Heart right ventricle (tissue), 16 donors: ENCODE results near the gene NID1. TPM values are rescaled to one million over a fixed set of nuclear protein-coding genes. Genes with fewer than 3 reads are reported as not detected.

Source experiments
- ATAC-seq, 8 donors: fragments of 200-7000 bp; cut with Tn5 transposase; one replicate each; pipeline ENCODE4 v1.9.1; 2020; ENCODE audit warnings: mild to moderate bottlenecking in 8 of 8, moderate library complexity in 8 of 8, moderate number of reproducible peaks in 1 of 8
- DNase-seq, 2 donors: peaks; one replicate each; pipeline ENCODE4 v3.0.0-alpha.2; 2020
- H3K27ac ChIP-seq, 10 donors: fragments of 200-600 bp; sonication (generic) in 2 of 10; one replicate each; pipeline versions ENCODE4 v1.5.0 to v1.8.0; 2020 to 2022; ENCODE audit warnings: mild to moderate bottlenecking in 3 of 10
- H3K27me3 ChIP-seq, 7 donors: fragments of 200-600 bp; one replicate each; pipeline ENCODE4 v1.8.0; 2021 to 2022; ENCODE audit warnings: mild to moderate bottlenecking in 2 of 7
- H3K36me3 ChIP-seq, 9 donors: fragments of 200-600 bp; sonication (generic) in 1 of 9; one replicate each; pipeline versions ENCODE4 v1.5.0 to v1.8.0; 2020 to 2022; ENCODE audit warnings: mild to moderate bottlenecking in 2 of 9
- H3K4me1 ChIP-seq, 9 donors: fragments of 200-600 bp; sonication (generic) in 1 of 9; one replicate each; pipeline versions ENCODE4 v1.5.0 to v1.8.0; 2020 to 2022; ENCODE audit warnings: mild to moderate bottlenecking in 4 of 9
- H3K4me3 ChIP-seq, 10 donors: fragments of 200-600 bp; sonication (generic) in 2 of 10; one replicate each; pipeline versions ENCODE4 v1.5.0 to v1.8.0; 2020 to 2022; ENCODE audit warnings: mild to moderate bottlenecking in 7 of 10, moderate library complexity in 2 of 10
- H3K9me3 ChIP-seq, 11 donors: fragments of 200-600 bp in 10 of 11; sonication (generic) in 2 of 11; one replicate each; pipeline versions ENCODE4 v1.5.0 to v1.8.0; 2013 to 2022; ENCODE audit warnings: mild to moderate bottlenecking in 2 of 11, control low read depth in 1 of 11, moderate library complexity in 1 of 11
- CTCF ChIP-seq, 9 donors: fragments of 200-600 bp; sonication (generic) in 2 of 9; IDR thresholded peaks; one replicate each; pipeline versions ENCODE4 v1.5.0 to v1.8.0; 2021 to 2022; ENCODE audit warnings: antibody characterized with exemption in 9 of 9, mild to moderate bottlenecking in 5 of 9, moderate library complexity in 1 of 9
- WGBS, 2 donors: extraction: QIAGEN DNeasy Blood & Tissue Kit; methylation state at CpG; one replicate each; pipeline ENCODE4 v1.1.7; 2013; ENCODE audit warnings: inconsistent platforms in 1 of 2; 5-methylcytosine and 5-hydroxymethylcytosine counted together
- intact Hi-C, 10 donors: fragments of 100-400 bp; cut with DNase I; formaldehyde crosslinking; loops; one replicate each; pipeline versions ENCODE4 v1.11.1 to v1.14.2; 2022
- long read RNA-seq, 3 donors: library from polyadenylated mRNA; unstranded; transcript quantifications; one replicate each; pipeline ENCODE4 v2.0.0, GENCODE V29; 2020 to 2021
- polyA plus RNA-seq, 2 donors: library from polyadenylated mRNA; stranded (reverse); fragments of 200-250 nt; gene quantifications; one replicate each; pipeline ENCODE4 v1.2.3, GENCODE V29; 2013
- total RNA-seq, 10 donors: library from RNA; stranded (reverse); fragmentation: NEBNext Ultra II Directional in 3 of 10; extraction: Animal tissue kit (Norgen Biotek cat#: 25700) in 3 of 10; gene quantifications; one replicate each; pipeline versions ENCODE4 v1.2.1 to v1.2.4, GENCODE V29; 2021 to 2023
- donor health status: Arrhythmogenic right ventricular cardiomyopathy.
- donor health status: ischemic (EF 13 %, LVEDD 7.1; RV severe dilation, severe dysfunction).
- donor health status: healthy with polysubstance abuse.
- donor health status: DM: no; HTN: yes; CAD: no.
- donor health status: DM: no; HTN: no; CAD: no.
- donor health status: ischemic (EF 25% LVEDD 6.9; RV normal size, moderate dysfunction).
- donor health status: ischemic (EF 25% LVEDD 5.7; RV mildly dilated, moderate dysfunction).
- donor health status: healthy.
- donor health status: DM: yes; HTN: yes; CAD: no.
- donor health status: Ischemic cardiomyopathy.
- donor health status: ischemic (EF 35%, LVEDD 5.7; RV mildly dilated, moderate dysfunction).
- donor health status: nonischemic (EF 11% LVEDD 7.7; RV severe dilation, severe dysfunction).
- donor health status: DM: yes; HTN: yes; CAD: no.
- donor health status: PGD.
- donor health status: ischemic (EF 29% LVEDD 5.4; RV normal size, mild dysfunction).
- donor health status: nonischemic (EF 23%, LVEDD 6.1; RV moderate dilation, normal function).

Gene NID1
- 100 to 1,000 TPM in 1 of 10 donors, 10 to 100 TPM in 9; 33.5 to 120 (median 44.4) TPM for total RNA-seq
- 10 to 100 TPM; 30.2 to 68.9 TPM for polyA plus RNA-seq
- long read RNA-seq, donor 1, full-length matches to known transcripts: 1 of 14 reads
- long read RNA-seq, donor 1, partial matches to known transcripts: 4 of 14 reads
- long read RNA-seq, donor 1, other reads (novel, unspliced or antisense): 9 of 14 reads
- long read RNA-seq, donor 2, partial matches to known transcripts: 2 of 14 reads
- long read RNA-seq, donor 2, other reads (novel, unspliced or antisense): 12 of 14 reads
- long read RNA-seq, donor 3, full-length matches to known transcripts: 14 of 90 reads
- long read RNA-seq, donor 3, partial matches to known transcripts: 28 of 90 reads
- long read RNA-seq, donor 3, other reads (novel, unspliced or antisense): 48 of 90 reads

DNA sequence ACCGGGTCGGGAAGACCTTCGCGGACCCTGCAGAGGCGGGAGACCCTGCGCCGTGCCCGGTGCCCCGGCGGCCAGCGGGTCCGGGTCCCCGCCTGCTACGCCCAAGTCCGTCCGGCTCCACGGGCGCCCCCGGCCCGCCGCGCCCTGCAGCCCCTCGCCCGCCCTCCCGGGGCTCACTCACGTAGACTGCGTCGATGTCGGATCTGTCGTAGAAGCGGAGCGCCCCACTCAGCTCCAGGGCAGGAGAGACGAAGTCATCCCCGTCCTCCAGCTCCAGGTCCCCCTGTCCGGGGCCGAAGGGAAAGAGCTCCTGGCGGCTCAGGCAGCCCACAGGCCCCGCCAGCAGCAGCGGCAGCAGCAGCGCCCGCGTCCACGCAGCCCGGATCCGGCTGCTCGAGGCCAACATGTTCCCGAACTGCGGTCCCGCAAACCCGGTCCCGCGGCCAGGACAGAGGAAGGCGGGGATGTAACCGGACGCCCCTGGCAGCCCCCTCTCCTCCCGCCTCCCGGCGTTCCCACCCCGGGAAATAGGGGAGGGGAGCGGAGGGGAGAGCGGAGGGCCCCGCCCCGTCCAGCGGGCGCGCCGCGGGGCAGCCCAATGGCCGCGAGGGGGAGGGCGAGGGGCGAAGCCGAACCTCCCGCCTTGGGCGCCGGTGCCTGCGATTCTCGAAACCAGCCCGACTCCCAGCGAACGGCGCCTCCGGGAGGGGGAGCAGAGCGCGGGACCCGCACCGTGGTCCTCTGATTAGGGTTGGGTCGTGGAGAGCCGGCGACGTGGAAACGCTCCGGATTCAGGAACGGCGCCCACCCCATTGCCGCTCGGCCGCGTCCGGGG is at the start of gene NID1:
TSS of gene NID1 (minus strand) at position 417 of the 835 bp plus-strand sequence. CDS start at position 406, 11 bp downstream.
- 1% methylated on average over 90 to 100 of the region's 100 CpGs for WGBS, 2 donors
- Histone ChIP-seq H3K36me3 (peaks cover 0 to 24% (median 10%) of the 10 kb centered on the region in 9 donors), H3K4me1 (peaks cover 4 to 75% (median 55%) of the 10 kb centered on the region in 9 donors), H3K9me3 (peaks cover 0 to 3% (median 0%) of the 10 kb centered on the region in 11 donors), H3K27me3 (peaks cover 0 to 33% (median 0%) of the 10 kb centered on the region in 7 donors), H3K4me3 (peak within 1 kb of the TSS; percentile 61 to 98 (median 88)), H3K27ac (peak within 1 kb of the TSS; percentile 89 to 100 (median 98))
- peak; percentile 13 to 72 (median 54) for TF ChIP-seq CTCF (IDR thresholded peaks at IDR 0.05)
- intact Hi-C loops: loop anchor here in 6 of 10 donors (2.0 to 10.0 kb wide), 8 partner anchors 32 to 198 kb away; partner anchors contain the start of gene LYST (in 1 of the 6)
- peak; percentile 89 to 90 for DNase-seq
- ATAC-seq: peak; percentile 81 to 92 (median 86)

DNA sequence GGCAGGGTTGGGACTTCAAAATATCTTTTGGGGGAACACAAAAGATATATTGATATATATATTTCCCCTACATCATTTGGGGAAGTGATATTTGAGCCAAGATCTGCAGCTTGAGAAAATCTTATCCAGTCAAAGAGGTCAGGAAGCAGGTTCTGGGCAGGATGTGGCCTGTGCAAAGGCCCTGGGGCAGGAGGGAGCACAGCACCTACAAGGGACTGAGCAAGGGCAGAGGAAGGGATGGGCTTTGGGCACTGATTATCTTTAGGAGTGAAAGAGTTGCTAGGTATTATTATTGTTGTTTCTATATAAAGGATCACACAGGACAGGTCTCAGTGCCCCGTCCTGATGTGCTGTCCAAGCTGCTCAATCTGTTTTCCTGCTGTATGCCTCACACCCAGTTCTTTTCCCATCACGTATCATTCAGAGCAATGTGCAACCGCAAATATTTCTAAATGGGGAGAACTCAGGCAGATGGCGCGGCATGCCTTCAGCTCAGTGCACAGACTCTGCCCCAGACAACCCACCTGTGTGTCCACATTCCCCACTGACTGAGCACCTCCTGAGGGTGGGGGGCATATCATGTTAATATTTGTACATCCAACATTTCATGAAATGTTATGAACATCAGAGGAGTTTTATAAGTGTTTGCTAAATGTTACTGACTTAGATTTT is 49.3 kb upstream of the NID1 start:
- intact Hi-C loops: loop anchor here in 4 of 10 donors (5.0 to 10.0 kb wide), 4 partner anchors 171 to 421 kb away; partner anchors contain the start of gene ERO1B (in 2 of the 4)
- Histone ChIP-seq H3K27ac (peak overlapping the region in 7 of 10 donors; percentile 50 to 84 (median 73)), H3K27me3 (no peaks in the 10 kb centered on the region), H3K9me3 (no peaks in the 10 kb centered on the region), H3K36me3 (no peaks in the 10 kb centered on the region), H3K4me3 (no peak overlapping the region), H3K4me1 (peaks cover 0 to 5% (median 0%) of the 10 kb centered on the region in 9 donors)
- no peak for TF ChIP-seq CTCF (IDR thresholded peaks at IDR 0.05)
- ATAC-seq (no peak), DNase-seq (no peak)
- 87 to 88% methylated on average over 5 of the region's 5 CpGs for WGBS, 2 donors

- DNase-seq: peak in 1 of 2 donors; percentile 18
- WGBS, 2 donors: 44 to 58% methylated on average over 15 of the region's 15 CpGs
Observed at GRCh38 chr1:236113324-236114032, 48.6 kb upstream of the NID1 start.

More at GRCh38 chr1:236113324-236114032, 48.6 kb upstream of the NID1 start:
- no peak for TF ChIP-seq CTCF (IDR thresholded peaks at IDR 0.05)
- H3K27ac ChIP-seq: peak overlapping the region in 9 of 10 donors; percentile 46 to 84 (median 72)
- no peaks in the 10 kb centered on the region for H3K27me3 ChIP-seq
- peaks cover 0 to 5% (median 0%) of the 10 kb centered on the region in 9 donors for H3K4me1 ChIP-seq
- H3K36me3 ChIP-seq: no peaks in the 10 kb centered on the region
- ATAC-seq: peak; percentile 38 to 92 (median 77)
- H3K9me3 ChIP-seq: no peaks in the 10 kb centered on the region
- intact Hi-C loops: loop anchor here in 4 of 10 donors (5.0 to 10.0 kb wide), 4 partner anchors 171 to 421 kb away; partner anchors contain the start of gene ERO1B (in 2 of the 4)
- no peak overlapping the region for H3K4me3 ChIP-seq
